ENCODE results near the gene JAGN1.
"Not testable (repeated sequence)": the region's sequence is repeated elsewhere in the genome, so short reads cannot be mapped to it uniquely, and the experiment has no call there.

The JAGN1 gene

DNA sequence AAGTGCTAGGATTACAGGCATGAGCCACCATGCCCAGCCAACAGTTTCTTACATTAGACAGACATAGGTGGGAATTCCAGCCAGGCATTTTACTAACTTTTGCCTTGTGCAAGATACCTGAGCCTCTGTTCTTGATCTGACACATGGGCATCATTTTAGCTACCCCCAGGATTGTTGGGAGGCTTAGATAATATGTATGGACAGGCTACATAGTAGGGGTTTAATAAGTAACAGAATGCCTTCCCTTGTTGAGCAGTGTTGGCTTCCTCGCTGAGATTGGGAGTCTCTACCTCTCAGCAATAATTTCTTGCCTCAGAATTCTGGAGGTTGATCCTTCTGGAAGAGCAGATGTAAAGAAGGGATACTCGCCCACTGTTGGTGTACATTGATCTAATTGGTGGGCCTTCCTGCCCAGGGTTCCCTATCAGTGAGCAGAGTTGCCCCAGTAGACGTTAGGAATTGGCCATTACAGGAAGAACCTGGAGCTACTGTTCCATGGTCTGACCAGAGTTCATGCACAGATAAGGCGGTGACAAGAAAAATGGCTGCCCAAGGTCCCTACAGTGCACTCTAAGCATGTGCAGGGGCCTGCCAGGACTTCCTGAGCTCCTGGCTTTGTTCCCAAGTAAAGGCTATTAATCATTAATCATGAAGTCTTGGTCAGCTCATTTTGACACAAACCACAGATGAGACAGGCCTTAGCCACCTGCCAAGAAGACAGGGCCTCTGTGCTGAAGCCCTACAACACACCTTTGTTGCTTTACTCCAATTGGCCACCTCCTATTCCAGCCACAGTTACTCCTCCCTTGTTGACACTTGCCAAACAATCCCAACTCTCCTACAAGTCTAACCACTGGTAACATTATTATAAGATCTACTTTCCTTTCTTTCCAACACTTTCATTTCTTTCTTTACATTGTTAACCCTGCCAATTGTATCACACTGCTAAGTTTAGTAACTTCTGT is 7.3 kb downstream of the JAGN1 start:
- DNase-seq (ENCODE audit: extremely low read depth, low read depth): no peak
- TF ChIP-seq, protein P1, sequence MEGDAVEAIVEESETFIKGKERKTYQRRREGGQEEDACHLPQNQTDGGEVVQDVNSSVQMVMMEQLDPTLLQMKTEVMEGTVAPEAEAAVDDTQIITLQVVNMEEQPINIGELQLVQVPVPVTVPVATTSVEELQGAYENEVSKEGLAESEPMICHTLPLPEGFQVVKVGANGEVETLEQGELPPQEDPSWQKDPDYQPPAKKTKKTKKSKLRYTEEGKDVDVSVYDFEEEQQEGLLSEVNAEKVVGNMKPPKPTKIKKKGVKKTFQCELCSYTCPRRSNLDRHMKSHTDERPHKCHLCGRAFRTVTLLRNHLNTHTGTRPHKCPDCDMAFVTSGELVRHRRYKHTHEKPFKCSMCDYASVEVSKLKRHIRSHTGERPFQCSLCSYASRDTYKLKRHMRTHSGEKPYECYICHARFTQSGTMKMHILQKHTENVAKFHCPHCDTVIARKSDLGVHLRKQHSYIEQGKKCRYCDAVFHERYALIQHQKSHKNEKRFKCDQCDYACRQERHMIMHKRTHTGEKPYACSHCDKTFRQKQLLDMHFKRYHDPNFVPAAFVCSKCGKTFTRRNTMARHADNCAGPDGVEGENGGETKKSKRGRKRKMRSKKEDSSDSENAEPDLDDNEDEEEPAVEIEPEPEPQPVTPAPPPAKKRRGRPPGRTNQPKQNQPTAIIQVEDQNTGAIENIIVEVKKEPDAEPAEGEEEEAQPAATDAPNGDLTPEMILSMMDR (IDR thresholded peaks at IDR 0.05; ENCODE audit: low read depth, low read length, missing control alignments): no peak
- no peak overlapping the region for H3K4me3 ChIP-seq (replicated peaks; ENCODE audit: low read depth, low read length)

DNA sequence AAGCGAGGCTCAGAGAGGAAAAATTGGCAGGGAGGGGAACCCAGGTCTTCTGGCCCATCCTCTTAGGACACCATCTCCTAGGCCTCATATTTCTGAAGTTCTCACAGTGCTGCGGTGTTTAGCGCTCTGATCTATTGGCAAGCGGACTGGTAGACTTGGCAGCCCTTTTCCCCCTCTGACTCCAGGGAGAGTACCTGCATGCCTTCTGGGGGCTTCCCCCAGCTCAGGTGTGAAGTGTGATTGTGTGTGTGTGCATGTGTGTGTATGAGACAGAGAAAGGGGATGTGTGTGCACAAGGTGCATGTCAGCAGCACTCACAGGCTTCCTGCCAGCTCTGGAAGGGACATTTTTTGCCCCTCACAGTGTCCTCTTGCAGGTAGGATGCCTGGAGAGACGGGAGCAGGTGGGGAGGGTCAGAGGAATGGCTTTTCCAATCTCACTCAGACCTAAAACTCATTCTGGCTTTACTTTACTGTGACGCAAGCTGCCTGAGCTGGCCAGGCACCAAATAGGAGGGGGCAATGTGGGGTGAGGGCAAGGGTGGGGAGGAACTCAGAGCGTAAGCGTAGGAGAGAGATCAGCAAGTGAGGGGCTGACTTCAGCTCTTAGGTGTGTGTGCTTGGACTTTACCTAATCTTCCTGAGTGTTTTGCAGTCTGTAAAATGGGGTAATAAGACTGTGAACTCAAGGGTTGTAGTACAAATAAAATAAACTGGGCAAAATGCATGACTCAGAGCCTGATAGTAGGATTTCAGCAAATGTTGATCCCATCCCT is 8.2 kb downstream of the JAGN1 start:
- H3K4me3 ChIP-seq (replicated peaks; ENCODE audit: low read depth, low read length): no peak overlapping the region
- TF ChIP-seq, protein P1 (IDR thresholded peaks at IDR 0.05; ENCODE audit: low read depth, low read length, missing control alignments): no peak
- no peak for DNase-seq (ENCODE audit: extremely low read depth, low read depth)

DNA sequence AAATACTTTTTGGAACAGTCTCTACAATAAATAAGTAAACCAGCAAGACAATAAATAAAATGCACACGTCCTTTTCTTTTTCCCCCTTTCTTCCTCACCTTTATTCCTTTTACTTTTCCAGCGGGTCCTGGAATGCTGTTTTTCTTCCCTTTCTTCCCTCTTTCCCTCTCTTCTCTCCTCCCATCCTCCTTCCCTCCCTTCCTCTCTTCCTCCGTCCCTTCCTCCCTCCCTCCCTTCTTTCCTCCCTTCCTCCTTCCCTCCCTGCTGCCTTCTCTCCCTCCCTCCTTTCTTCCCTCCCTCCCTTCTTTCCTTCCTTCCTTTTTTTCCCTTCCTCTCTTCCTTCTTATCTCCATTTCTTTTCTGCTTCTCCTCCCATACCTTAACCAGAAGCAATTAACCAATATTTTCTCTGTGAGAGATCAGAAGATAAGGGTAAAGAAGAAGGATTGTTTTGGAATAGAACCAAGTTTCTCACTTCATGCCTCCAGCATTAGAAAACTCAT is 8.9 kb downstream of the JAGN1 start:
- no peak overlapping the region for H3K4me3 ChIP-seq (replicated peaks; ENCODE audit: low read depth, low read length)
- TF ChIP-seq, protein P1 (IDR thresholded peaks at IDR 0.05; ENCODE audit: low read depth, low read length, missing control alignments): no peak
- no peak for DNase-seq (ENCODE audit: extremely low read depth, low read depth)

DNA sequence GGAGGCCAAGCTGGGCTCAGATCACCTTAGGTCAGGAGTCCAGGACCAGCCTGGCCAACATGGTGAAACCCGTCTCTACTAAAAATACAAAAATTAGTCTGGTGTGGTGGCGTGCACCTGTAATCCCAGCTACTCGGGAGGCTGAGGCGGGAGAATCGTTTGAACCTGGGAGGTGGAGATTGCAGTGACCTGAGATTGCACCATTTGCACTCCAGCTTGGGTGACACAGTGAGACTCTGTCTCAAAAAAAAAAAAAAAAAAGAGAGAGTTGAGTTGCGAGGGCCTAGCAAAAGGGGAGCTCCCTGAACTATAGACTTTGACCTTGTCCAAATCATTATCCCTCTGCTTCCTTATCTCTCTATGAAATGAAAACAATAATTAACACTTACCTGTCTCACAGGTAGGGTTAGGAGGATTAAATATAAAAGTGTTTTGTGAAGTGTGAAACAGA is 10.6 kb downstream of the JAGN1 start:
- DNase-seq (ENCODE audit: extremely low read depth, low read depth); H3K4me3 ChIP-seq (replicated peaks; ENCODE audit: low read depth, low read length): not testable (repeated sequence)

DNA sequence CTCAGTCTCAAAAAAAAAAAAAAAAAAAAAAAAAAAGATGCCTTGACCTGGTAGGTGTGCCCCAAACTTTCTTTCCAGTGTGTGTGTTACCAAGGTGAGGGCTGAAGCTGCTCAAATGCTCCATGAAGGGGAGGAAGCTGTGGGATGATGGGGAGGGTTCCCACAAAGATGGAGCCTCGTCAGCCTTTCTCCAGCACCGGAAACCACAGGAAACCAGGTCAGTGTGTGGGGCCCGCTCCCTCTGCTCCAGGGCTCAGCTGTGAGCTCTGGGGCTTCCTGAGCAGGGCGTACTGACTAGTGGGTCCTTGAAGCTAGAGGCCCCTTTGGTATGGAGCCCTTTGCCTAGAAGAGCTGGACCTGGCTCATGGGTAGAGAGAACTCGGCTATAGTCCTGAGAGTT is 11.6 kb downstream of the JAGN1 start:
- TF ChIP-seq, protein P1 (IDR thresholded peaks at IDR 0.05; ENCODE audit: low read depth, low read length, missing control alignments): no peak
- no peak overlapping the region for H3K4me3 ChIP-seq (replicated peaks; ENCODE audit: low read depth, low read length)
- DNase-seq (ENCODE audit: extremely low read depth, low read depth): no peak

DNA sequence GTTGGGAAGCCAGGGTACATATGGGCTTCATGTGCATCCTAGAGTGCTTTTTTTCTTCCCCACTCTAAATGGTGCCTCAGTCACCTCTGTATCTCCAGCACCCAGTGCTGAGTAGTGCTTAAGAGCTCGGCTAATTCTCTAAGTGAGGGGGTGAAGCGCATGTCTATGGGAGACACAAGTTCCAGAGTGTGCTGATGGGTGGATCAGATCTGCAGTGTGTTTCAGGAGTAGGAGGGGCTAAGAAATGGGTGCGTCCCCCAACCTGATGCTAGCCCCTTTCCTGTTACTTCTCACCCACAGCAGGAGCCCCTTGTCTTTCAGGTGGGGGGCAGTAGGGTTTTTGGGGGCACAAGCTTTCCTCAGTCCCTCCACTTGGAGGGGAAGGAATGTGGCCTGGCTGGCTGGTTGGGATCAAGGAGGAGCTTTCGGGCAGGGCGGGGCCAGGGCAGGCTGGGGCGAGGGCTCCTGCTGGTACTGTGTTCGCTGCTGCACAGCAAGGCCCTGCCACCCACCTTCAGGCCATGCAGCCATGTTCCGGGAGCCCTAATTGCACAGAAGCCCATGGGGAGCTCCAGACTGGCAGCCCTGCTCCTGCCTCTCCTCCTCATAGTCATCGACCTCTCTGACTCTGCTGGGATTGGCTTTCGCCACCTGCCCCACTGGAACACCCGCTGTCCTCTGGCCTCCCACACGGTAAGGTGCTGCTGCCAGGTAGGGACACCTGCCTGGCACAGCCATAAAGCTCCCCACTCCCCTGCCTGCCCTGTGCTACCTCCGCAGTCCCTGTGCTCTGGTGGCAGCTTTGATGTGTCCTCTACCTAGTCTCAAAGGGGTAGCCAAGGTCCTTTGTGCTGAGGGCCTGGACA is 12.2 kb downstream of the JAGN1 start, which contains the start of gene IL17RE:
Gene IL17RE (plus strand): TSS at position 477 of the 866 bp plus-strand sequence. CDS start 85 bp downstream, at position 562.
- peak within 1 kb of the TSS; percentile 32 for H3K4me3 ChIP-seq (replicated peaks; ENCODE audit: low read depth, low read length)
- no peak for DNase-seq (ENCODE audit: extremely low read depth, low read depth)
- TF ChIP-seq, protein P1 (IDR thresholded peaks at IDR 0.05; ENCODE audit: low read depth, low read length, missing control alignments): no peak

All from HFF-Myc (cell line).